HepG2 (cell line): ENCODE measurements around the gene PTGR3. TPM values are rescaled to one million over a fixed set of nuclear protein-coding genes. Genes with fewer than 3 reads are reported as not detected.

ENCODE experiments used
- ATAC-seq: fragments of 200-7000 bp; cut with Tn5 transposase; 3 replicates; pipeline ENCODE4 v1.9.1; 2020; ENCODE audit warnings: mild to moderate bottlenecking, moderate library complexity
- BruUV-seq: library from RNA; stranded (reverse); fragments of 400-500 nt; replicated peaks from 2 replicates; lab custom pipeline; 2021; lab: Mats Ljungman, UMichigan
- CTCF ChIA-PET: fragments of 300-600 bp; formaldehyde crosslinking; extraction: SDS; loops from one replicate; lab custom pipeline; 2021; ENCODE audit warnings: low total read pairs, inconsistent platforms, low intra/inter-chr PET ratio; lab: Yijun Ruan, JAX
- POLR2A ChIA-PET: fragments of 350-600 bp; sonication (Branson Sonifier 250); formaldehyde crosslinking; loops from one replicate; lab custom pipeline; 2020; ENCODE audit warnings: antibody characterized with exemption, inconsistent platforms; lab: Yijun Ruan, JAX
- DNase-seq: peaks from one replicate; pipeline ENCODE4 v3.0.0-alpha.2; 2015; ENCODE audit warnings: low spot score
- FAIRE-seq: peaks from 3 replicates; lab custom pipeline; 2011; peaks lifted over from hg19 to GRCh38; lab: Jason Lieb, UNC
- H2AFZ ChIP-seq: one replicate; pipeline ENCODE4 v1.6.1; 2011; ENCODE audit warnings: low read length, inconsistent platforms
- H3K27ac ChIP-seq: fragments of 300-600 bp; 3 replicates; pipeline ENCODE4 v1.8.0; 2011; ENCODE audit warnings: mixed run types, mild to moderate bottlenecking, mixed read lengths, low read length, inconsistent platforms; ENCODE audit not compliant: insufficient read depth; ENCODE audit errors: extremely low read length
- H3K27me3 ChIP-seq, 2 experiments: fragments of 200-600 bp in 1 of 2; 2 replicates in 1 of 2; 3 replicates in 1 of 2; pipeline versions ENCODE4 v1.6.0 to v1.8.0; 2011; ENCODE audit warnings: low read length in 2 of 2, mild to moderate bottlenecking in 2 of 2, moderate library complexity in 2 of 2, inconsistent platforms in 1 of 2; ENCODE audit not compliant: insufficient read depth in 2 of 2, control insufficient read depth in 1 of 2
- H3K36me3 ChIP-seq, 2 experiments: fragments of 200-600 bp in 1 of 2; replicated peaks in 1 of 2; 2 replicates in 1 of 2; 3 replicates in 1 of 2; pipeline versions ENCODE4 v1.5.1 to v1.8.0; 2011; ENCODE audit warnings: low read length in 2 of 2, inconsistent platforms in 1 of 2; ENCODE audit not compliant: insufficient read depth in 2 of 2, control insufficient read depth in 1 of 2
- H3K4me1 ChIP-seq: 2 replicates; pipeline ENCODE4 v1.5.1; 2012; ENCODE audit warnings: low read length, inconsistent platforms; ENCODE audit not compliant: insufficient read depth
- H3K4me2 ChIP-seq: 2 replicates; pipeline ENCODE4 v1.6.0; 2011; ENCODE audit warnings: low read depth, low read length, inconsistent platforms
- H3K4me3 ChIP-seq, 3 experiments: fragments of 200-600 bp in 1 of 3; sonication (generic), shearing (Covaris generic) in 1 of 3; replicated peaks in 1 of 3; 2 replicates each; pipeline ENCODE4 v1.5.1; 2011 to 2016; ENCODE audit warnings: low read length in 3 of 3, inconsistent platforms in 2 of 3, low read depth in 2 of 3, mild to moderate bottlenecking in 2 of 3, control low read depth in 1 of 3, mixed read lengths in 1 of 3; ENCODE audit not compliant: insufficient read depth in 1 of 3
- H3K79me2 ChIP-seq: one replicate; pipeline ENCODE4 v1.6.1; 2011; ENCODE audit warnings: low read length, inconsistent platforms; ENCODE audit not compliant: insufficient read depth
- H3K9ac ChIP-seq: 2 replicates; pipeline ENCODE4 v1.6.0; 2011; ENCODE audit warnings: mild to moderate bottlenecking, low read depth, low read length, inconsistent platforms; ENCODE audit not compliant: insufficient read depth
- H3K9me3 ChIP-seq: 2 replicates; pipeline ENCODE4 v1.5.1; 2012; ENCODE audit warnings: mild to moderate bottlenecking, low read length
- H4K20me1 ChIP-seq: 2 replicates; pipeline ENCODE4 v1.6.0; 2011; ENCODE audit warnings: inconsistent platforms, mild to moderate bottlenecking, low read length, moderate library complexity; ENCODE audit not compliant: insufficient read depth
- ARNT2 ChIP-seq: sonication (generic); formaldehyde crosslinking; IDR thresholded peaks from 2 replicates; pipeline ENCODE4 v1.8.0; 2022; ENCODE audit warnings: mild to moderate bottlenecking, low read depth, missing genetic modification reagents, moderate library complexity
- ASH2L ChIP-seq: fragments of 300-600, 200-600 bp; sonication (generic); IDR thresholded peaks from 2 replicates; pipeline ENCODE4 v1.7.0; 2017; ENCODE audit warnings: low read depth, mild to moderate bottlenecking, moderate library complexity, mixed read lengths, low read length; ENCODE audit not compliant: insufficient read length
- ERF ChIP-seq: IDR thresholded peaks from 2 replicates; pipeline ENCODE4 v1.6.1; 2018; ENCODE audit warnings: missing biosample characterization, missing genetic modification reagents
- HNF1A ChIP-seq, 2 experiments: sonication (generic) in 1 of 2; formaldehyde crosslinking in 1 of 2; IDR thresholded peaks; 2 replicates each; pipeline versions ENCODE4 v1.4.0 to v1.6.1; 2016 to 2020; ENCODE audit warnings: borderline replicate concordance in 1 of 2, low read depth in 1 of 2, mild to moderate bottlenecking in 1 of 2, missing genetic modification reagents in 1 of 2
- MAZ ChIP-seq, 2 experiments: sonication (generic) in 1 of 2; formaldehyde crosslinking in 1 of 2; IDR thresholded peaks; 2 replicates each; pipeline versions ENCODE4 v1.5.0 to v1.6.1; 2012 to 2020; ENCODE audit warnings: low read depth in 2 of 2, mild to moderate bottlenecking in 2 of 2, borderline replicate concordance in 1 of 2, improper control_type of control experiment in 1 of 2, low read length in 1 of 2, missing genetic modification reagents in 1 of 2, moderate library complexity in 1 of 2
- PHF8 ChIP-seq: sonication (generic); formaldehyde crosslinking; IDR thresholded peaks from 2 replicates; pipeline ENCODE4 v1.5.0; 2020; ENCODE audit warnings: missing genetic modification reagents
- RBFOX2 ChIP-seq: fragments of 200-400 bp; formaldehyde crosslinking; IDR thresholded peaks from 2 replicates; pipeline ENCODE4 v1.6.1; 2017; ENCODE audit warnings: low read depth, mild to moderate bottlenecking, low read length
- SALL1 ChIP-seq: sonication (generic); formaldehyde crosslinking; IDR thresholded peaks from 2 replicates; pipeline ENCODE4 v1.8.0; 2022; ENCODE audit warnings: mild to moderate bottlenecking, missing genetic modification reagents
- SAP130 ChIP-seq: IDR thresholded peaks from 2 replicates; pipeline ENCODE4 v1.6.1; 2016; ENCODE audit warnings: low read depth
- ZNF296 ChIP-seq: sonication (generic); formaldehyde crosslinking; conservative IDR thresholded peaks from 2 replicates; pipeline ENCODE4 v1.5.0; 2020; ENCODE audit warnings: mild to moderate bottlenecking, missing genetic modification reagents
- ZNF713 ChIP-seq: sonication (generic); formaldehyde crosslinking; IDR thresholded peaks from 2 replicates; pipeline ENCODE4 v1.4.0; 2020; ENCODE audit warnings: mild to moderate bottlenecking, missing genetic modification reagents
- WGBS: methylation state at CpG from one replicate; pipeline ENCODE4 v1.1.6; 2017; ENCODE audit warnings: low lambda C conversion rate; 5-methylcytosine and 5-hydroxymethylcytosine counted together
- in situ Hi-C: cut with HindIII; loops from 2 replicates; pipeline ENCODE4 v1.10.0; 2017; ENCODE audit warnings: low pct_unique_long_range_greater_than_20kb; ENCODE audit not compliant: extremely low pct_ligation_motif_present
- intact Hi-C: fragments of 100-400 bp; cut with micrococcal nuclease; formaldehyde crosslinking; loops from one replicate; pipeline ENCODE4 v1.10.0; 2022; ENCODE audit not compliant: unreplicated experiment
- polyA plus RNA-seq, 8 experiments: library from polyadenylated mRNA; depleted of rRNA in 3 of 8; stranded (reverse) in 7 of 8; unstranded in 1 of 8; fragments of >200 nt; fragmentation: Illumina TruSeq in 4 of 8; extraction: Trizol in 4 of 8; gene quantifications; 2 replicates each; pipeline versions ENCODE4 v1.2.1 to v1.2.3, GENCODE V29; 2011 to 2016; ENCODE audit warnings: low read depth in 4 of 8, missing spikeins in 1 of 8, mixed read lengths in 1 of 8; ENCODE audit not compliant: insufficient read depth in 1 of 8
- total RNA-seq, 5 experiments: library from RNA; depleted of rRNA; stranded (reverse); fragments of >200 nt; fragmentation: Illumina TruSeq; extraction: Trizol; gene quantifications; 2 replicates each; pipeline ENCODE4 v1.2.3, GENCODE V29; 2016; ENCODE audit warnings: low read depth in 1 of 5
- TF ChIP-seq, protein P1 (sequence below): sonication (generic); formaldehyde crosslinking; IDR thresholded peaks from 2 replicates; pipeline ENCODE4 v1.5.0; 2020; ENCODE audit warnings: missing genetic modification reagents, mild to moderate bottlenecking, borderline replicate concordance
- TF ChIP-seq, protein P2 (sequence below): sonication (generic); formaldehyde crosslinking; IDR thresholded peaks from 2 replicates; pipeline ENCODE4 v1.5.0; 2020; ENCODE audit warnings: mild to moderate bottlenecking, missing genetic modification reagents, borderline replicate concordance

Gene PTGR3
- total and polyA plus RNA-seq, 2 of the 13 experiments (the other 11 are each of a cell fraction or from before 2014, with no cell fraction given) = 11.5 to 25.3 TPM

- intact Hi-C loops (loop anchor here (5.0 kb wide), 2 partner anchors 81 to 614 kb away; partner anchors contain the start of gene ZNF407), in situ Hi-C loops (loop anchor here (25.0 kb wide), 1 partner anchor 924 kb away; the partner anchor contains the start of gene CYB5A)
- Histone ChIP-seq H3K27ac (peak overlapping the region; percentile 96), H4K20me1 (peaks cover 11% of the 10 kb centered on the region; the same call in 1 of the 2 replicates), H3K4me1 (peaks cover 49% of the 10 kb centered on the region), H3K4me3 (peak overlapping the region; percentile 92 to 97 (median 95)), H3K79me2 (peaks cover 34% of the 10 kb centered on the region), H2AFZ (no peak overlapping the region), H3K9ac (peak overlapping the region; percentile 91), H3K9me3 (no peaks in the 10 kb centered on the region), H3K4me2 (peak overlapping the region; percentile 99), H3K27me3 (no peaks in the 10 kb centered on the region; a peak in 2 of 5 replicates), H3K36me3 (no peaks in the 10 kb centered on the region)
- DNase-seq = peak; percentile 19
- BruUV-seq = no TSS peak
- 1% methylated on average over 12 of the region's 64 CpGs for WGBS
- ChIA-PET POLR2A (interaction anchor here (1.0 to 1.1 kb wide), 2 partner anchors 50 to 669 kb away, joined by 3 to 6 read pairs; no protein-coding TSS in a partner anchor), CTCF (no interaction called here)
- ATAC-seq = no peak
- no peak for FAIRE-seq
- TF ChIP-seq ERF (CRISPR knock-in tag) (0 out of 2 replicates have a peak, but pooled peaks have one; percentile 34), MAZ (IDR thresholded peaks at IDR 0.05; ENCODE audit: borderline replicate concordance, low read depth, low read length) (no peak), MAZ (CRISPR knock-in tag; IDR thresholded peaks at IDR 0.05; ENCODE audit: low read depth) (0 out of 2 replicates have a peak, but pooled peaks have one; percentile 14), ASH2L (peak; percentile 9), SAP130 (CRISPR knock-in tag) (peak; percentile 5), ZNF296 (no peak), PHF8 (CRISPR knock-in tag) (peak; percentile 54; the same call in 1 of the 2 replicates), SALL1 (CRISPR knock-in tag) (0 out of 2 replicates have a peak, but pooled peaks have one; percentile 20), ARNT2 (CRISPR knock-in tag) (no peak), ZNF713 (no peak), RBFOX2 (no peak), HNF1A (IDR thresholded peaks at IDR 0.05; ENCODE audit: low read depth) (no peak), HNF1A (CRISPR knock-in tag; IDR thresholded peaks at IDR 0.05; ENCODE audit: borderline replicate concordance) (no peak)
- TF ChIP-seq, protein P1, sequence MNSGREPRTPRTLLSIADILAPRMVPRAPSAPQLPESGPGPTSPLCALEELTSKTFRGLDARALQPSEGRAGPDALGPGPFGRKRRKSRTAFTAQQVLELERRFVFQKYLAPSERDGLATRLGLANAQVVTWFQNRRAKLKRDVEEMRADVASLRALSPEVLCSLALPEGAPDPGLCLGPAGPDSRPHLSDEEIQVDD (CRISPR knock-in tag) = no peak
- TF ChIP-seq, protein P2, sequence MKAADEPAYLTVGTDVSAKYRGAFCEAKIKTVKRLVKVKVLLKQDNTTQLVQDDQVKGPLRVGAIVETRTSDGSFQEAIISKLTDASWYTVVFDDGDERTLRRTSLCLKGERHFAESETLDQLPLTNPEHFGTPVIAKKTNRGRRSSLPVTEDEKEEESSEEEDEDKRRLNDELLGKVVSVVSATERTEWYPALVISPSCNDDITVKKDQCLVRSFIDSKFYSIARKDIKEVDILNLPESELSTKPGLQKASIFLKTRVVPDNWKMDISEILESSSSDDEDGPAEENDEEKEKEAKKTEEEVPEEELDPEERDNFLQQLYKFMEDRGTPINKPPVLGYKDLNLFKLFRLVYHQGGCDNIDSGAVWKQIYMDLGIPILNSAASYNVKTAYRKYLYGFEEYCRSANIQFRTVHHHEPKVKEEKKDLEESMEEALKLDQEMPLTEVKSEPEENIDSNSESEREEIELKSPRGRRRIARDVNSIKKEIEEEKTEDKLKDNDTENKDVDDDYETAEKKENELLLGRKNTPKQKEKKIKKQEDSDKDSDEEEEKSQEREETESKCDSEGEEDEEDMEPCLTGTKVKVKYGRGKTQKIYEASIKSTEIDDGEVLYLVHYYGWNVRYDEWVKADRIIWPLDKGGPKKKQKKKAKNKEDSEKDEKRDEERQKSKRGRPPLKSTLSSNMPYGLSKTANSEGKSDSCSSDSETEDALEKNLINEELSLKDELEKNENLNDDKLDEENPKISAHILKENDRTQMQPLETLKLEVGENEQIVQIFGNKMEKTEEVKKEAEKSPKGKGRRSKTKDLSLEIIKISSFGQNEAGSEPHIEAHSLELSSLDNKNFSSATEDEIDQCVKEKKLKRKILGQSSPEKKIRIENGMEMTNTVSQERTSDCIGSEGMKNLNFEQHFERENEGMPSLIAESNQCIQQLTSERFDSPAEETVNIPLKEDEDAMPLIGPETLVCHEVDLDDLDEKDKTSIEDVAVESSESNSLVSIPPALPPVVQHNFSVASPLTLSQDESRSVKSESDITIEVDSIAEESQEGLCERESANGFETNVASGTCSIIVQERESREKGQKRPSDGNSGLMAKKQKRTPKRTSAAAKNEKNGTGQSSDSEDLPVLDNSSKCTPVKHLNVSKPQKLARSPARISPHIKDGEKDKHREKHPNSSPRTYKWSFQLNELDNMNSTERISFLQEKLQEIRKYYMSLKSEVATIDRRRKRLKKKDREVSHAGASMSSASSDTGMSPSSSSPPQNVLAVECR = peak; percentile 71; the same call in 1 of the 2 replicates
Observed at GRCh38 chr18:75211002-75211621, 2.2 kb upstream of the PTGR3 start.
